GM12878 (cell line): ENCODE results near the gene CYP3A4. TPM values are rescaled to one million over a fixed set of nuclear protein-coding genes. Genes with fewer than 3 reads are reported as not detected.

ENCODE experiments used
- ATAC-seq: fragments of 200-7000 bp; cut with Tn5 transposase; 3 replicates; pipeline ENCODE4 v1.9.1; 2020; ENCODE audit warnings: mild to moderate bottlenecking, moderate library complexity
- BruUV-seq: library from RNA; stranded (reverse); fragments of 400-500 nt; replicated peaks from 2 replicates; lab custom pipeline; 2021; lab: Mats Ljungman, UMichigan
- CTCF ChIA-PET: fragments of 300-600 bp; sonication (Branson Sonifier 250); formaldehyde crosslinking; extraction: SDS; loops from one replicate; lab custom pipeline; 2021; ENCODE audit warnings: inconsistent platforms; lab: Yijun Ruan, JAX
- POLR2A ChIA-PET: fragments of 350-600 bp; formaldehyde crosslinking; extraction: SDS; loops from one replicate; lab custom pipeline; 2021; ENCODE audit warnings: inconsistent platforms; lab: Charles Lee
- RAD21 ChIA-PET: fragments of 300-600 bp; sonication (Branson Sonifier 250); formaldehyde crosslinking; loops from one replicate; lab custom pipeline; 2023; ENCODE audit warnings: antibody characterized with exemption; ENCODE audit not compliant: unreplicated experiment; lab: Charles Lee
- SMC1A ChIA-PET: fragments of 300-600 bp; sonication (Branson Sonifier 250); formaldehyde crosslinking; loops from one replicate; lab custom pipeline; 2023; ENCODE audit not compliant: unreplicated experiment, uncharacterized antibody; lab: Charles Lee
- DNase-seq: peaks from one replicate; pipeline ENCODE4 v3.0.0-alpha.2; 2011; ENCODE audit warnings: low read depth, low spot score
- FAIRE-seq: peaks from 3 replicates; lab custom pipeline; 2011; peaks lifted over from hg19 to GRCh38; lab: Jason Lieb, UNC
- H2AFZ ChIP-seq: 2 replicates; pipeline ENCODE4 v1.6.0; 2011; ENCODE audit warnings: low read depth, low read length, control low read depth; ENCODE audit not compliant: control insufficient read depth
- H3K27ac ChIP-seq: 2 replicates; pipeline ENCODE4 v1.5.1; 2011; ENCODE audit warnings: control low read depth; ENCODE audit not compliant: control insufficient read depth, insufficient read depth
- H3K27me3 ChIP-seq, 2 experiments: replicated peaks in 1 of 2; 2 replicates each; pipeline versions ENCODE4 v1.6.0 to v1.6.1; 2011; ENCODE audit warnings: low read length in 1 of 2; ENCODE audit not compliant: control insufficient read depth in 2 of 2, insufficient read depth in 2 of 2
- H3K36me3 ChIP-seq, 2 experiments: 2 replicates each; pipeline ENCODE4 v1.5.1; 2011; ENCODE audit warnings: low read length in 1 of 2; ENCODE audit not compliant: control insufficient read depth in 2 of 2, insufficient read depth in 2 of 2
- H3K4me1 ChIP-seq: 2 replicates; pipeline ENCODE4 v1.6.1; 2011; ENCODE audit warnings: mild to moderate bottlenecking, low read length, moderate library complexity, mixed read lengths; ENCODE audit not compliant: control insufficient read depth, insufficient read depth
- H3K4me2 ChIP-seq: 2 replicates; pipeline ENCODE4 v1.6.0; 2011; ENCODE audit warnings: control low read depth; ENCODE audit not compliant: control insufficient read depth, insufficient read depth
- H3K4me3 ChIP-seq: fragments of 200-600 bp; sonication (generic); 2 replicates; pipeline ENCODE4 v1.5.1; 2016
- H3K79me2 ChIP-seq: 2 replicates; pipeline ENCODE4 v1.6.0; 2011; ENCODE audit warnings: low read length; ENCODE audit not compliant: control insufficient read depth, insufficient read depth
- H3K9ac ChIP-seq: 2 replicates; pipeline ENCODE4 v1.8.0; 2011; ENCODE audit warnings: low read length, control low read depth, mixed read lengths; ENCODE audit not compliant: control insufficient read depth, insufficient read depth
- H3K9me3 ChIP-seq: replicated peaks from 3 replicates; pipeline ENCODE4 v1.5.1; 2011; ENCODE audit warnings: mild to moderate bottlenecking, low read length; ENCODE audit not compliant: control insufficient read depth, insufficient read depth
- H4K20me1 ChIP-seq: 2 replicates; pipeline ENCODE4 v1.6.0; 2011; ENCODE audit not compliant: control insufficient read depth, insufficient read depth
- IKZF2 ChIP-seq, 2 experiments: fragments of 450-650 bp; IDR thresholded peaks; 2 replicates each; pipeline ENCODE4 v1.6.1; 2017; ENCODE audit warnings: mild to moderate bottlenecking in 2 of 2, moderate library complexity in 2 of 2
- KAT2A ChIP-seq: conservative IDR thresholded peaks from 2 replicates; pipeline ENCODE4 v1.6.1; 2011; ENCODE audit warnings: low read depth, low read length; ENCODE audit not compliant: control insufficient read depth
- MYC ChIP-seq: IDR thresholded peaks from 2 replicates; pipeline ENCODE4 v1.6.1; 2011; ENCODE audit warnings: mild to moderate bottlenecking, low read length, moderate library complexity, inconsistent platforms; ENCODE audit not compliant: insufficient read depth, insufficient replicate concordance, insufficient read length, severe bottlenecking
- RELA ChIP-seq: fragments of 450-650 bp; IDR thresholded peaks from 2 replicates; pipeline ENCODE4 v1.8.0; 2014; ENCODE audit warnings: borderline replicate concordance; ENCODE audit not compliant: partially characterized antibody
- SRF ChIP-seq, 2 experiments: IDR thresholded peaks; 2 replicates each; pipeline ENCODE4 v1.6.1; 2011; ENCODE audit warnings: low read depth in 2 of 2, low read length in 2 of 2, mild to moderate bottlenecking in 1 of 2, moderate library complexity in 1 of 2
- STAT1 ChIP-seq: fragments of 450-650 bp; conservative IDR thresholded peaks from 2 replicates; pipeline ENCODE4 v1.6.1; 2014; ENCODE audit warnings: antibody characterized with exemption, mild to moderate bottlenecking
- WRNIP1 ChIP-seq: IDR thresholded peaks from 2 replicates; pipeline ENCODE4 v1.6.1; 2011; ENCODE audit warnings: low read depth, low read length, improper control_type of control experiment, borderline replicate concordance
- ZBED1 ChIP-seq: IDR thresholded peaks from 2 replicates; pipeline ENCODE4 v1.6.1; 2016; ENCODE audit warnings: borderline replicate concordance
- ZNF207 ChIP-seq: fragments of 450-650 bp; IDR thresholded peaks from 2 replicates; pipeline ENCODE4 v1.6.1; 2014; ENCODE audit warnings: antibody characterized with exemption, mild to moderate bottlenecking, borderline replicate concordance
- ZZZ3 ChIP-seq: IDR thresholded peaks from 2 replicates; pipeline ENCODE4 v1.6.1; 2011; ENCODE audit warnings: low read depth; ENCODE audit not compliant: control insufficient read depth, insufficient read length
- WGBS: methylation state at CpG from one replicate; pipeline ENCODE4 v1.1.6; 2016; ENCODE audit warnings: low lambda C conversion rate; ENCODE audit not compliant: insufficient replicate concordance, insufficient coverage; ENCODE audit errors: missing lambda C conversion rate; 5-methylcytosine and 5-hydroxymethylcytosine counted together
- in situ Hi-C: fragments of 300-500 bp; cut with MboI; formaldehyde crosslinking; loops from 9 replicates; pipeline ENCODE4 v1.14.3; 2018; ENCODE audit warnings: mixed read lengths
- intact Hi-C: fragments of 100-400 bp; cut with micrococcal nuclease; formaldehyde crosslinking; loops from one replicate; pipeline ENCODE4 v1.14.2; 2022; ENCODE audit not compliant: unreplicated experiment
- polyA plus RNA-seq, 11 experiments: library from polyadenylated mRNA; depleted of rRNA in 4 of 11; unstranded in 6 of 11; stranded (reverse) in 5 of 11; fragments of >200 nt; fragmentation: Nextera tagmentation in 4 of 11; fragmentation: Illumina TruSeq in 1 of 11; extraction: Ambion mirVana in 4 of 11; extraction: Trizol in 1 of 11; gene quantifications; 1 replicate in 1 of 11; 2 replicates in 10 of 11; pipeline versions ENCODE4 v1.2.1 to v1.2.3, GENCODE V29; 2011 to 2016; ENCODE audit warnings: inconsistent platforms in 2 of 11, missing spikeins in 2 of 11, low read depth in 1 of 11
- total RNA-seq, 4 experiments: library from RNA; depleted of rRNA in 3 of 4; stranded (reverse); fragments of >200 nt in 3 of 4; fragmentation: Illumina TruSeq in 1 of 4; extraction: Trizol in 1 of 4; gene quantifications; 2 replicates each; pipeline versions ENCODE4 v1.2.1 to v1.2.3, GENCODE V29; 2013 to 2021
- TF ChIP-seq, protein P1 (sequence below): fragments of 450-650 bp; IDR thresholded peaks from 2 replicates; pipeline ENCODE4 v1.6.1; 2017; ENCODE audit warnings: mild to moderate bottlenecking, low read depth, inconsistent platforms; ENCODE audit not compliant: poor library complexity, severe bottlenecking
- TF ChIP-seq, protein P2 (sequence below): fragments of 450-650 bp; formaldehyde crosslinking; IDR thresholded peaks from 2 replicates; pipeline ENCODE4 v1.5.0; 2022; ENCODE audit warnings: mild to moderate bottlenecking, missing genetic modification characterization

CYP3A4 gene
- total and polyA plus RNA-seq, 10 of the 15 experiments (the other 5 are each of a cell fraction or from before 2014, with no cell fraction given): 0.02 to 0.21 (median 0.04) TPM; not detected in 7

DNA sequence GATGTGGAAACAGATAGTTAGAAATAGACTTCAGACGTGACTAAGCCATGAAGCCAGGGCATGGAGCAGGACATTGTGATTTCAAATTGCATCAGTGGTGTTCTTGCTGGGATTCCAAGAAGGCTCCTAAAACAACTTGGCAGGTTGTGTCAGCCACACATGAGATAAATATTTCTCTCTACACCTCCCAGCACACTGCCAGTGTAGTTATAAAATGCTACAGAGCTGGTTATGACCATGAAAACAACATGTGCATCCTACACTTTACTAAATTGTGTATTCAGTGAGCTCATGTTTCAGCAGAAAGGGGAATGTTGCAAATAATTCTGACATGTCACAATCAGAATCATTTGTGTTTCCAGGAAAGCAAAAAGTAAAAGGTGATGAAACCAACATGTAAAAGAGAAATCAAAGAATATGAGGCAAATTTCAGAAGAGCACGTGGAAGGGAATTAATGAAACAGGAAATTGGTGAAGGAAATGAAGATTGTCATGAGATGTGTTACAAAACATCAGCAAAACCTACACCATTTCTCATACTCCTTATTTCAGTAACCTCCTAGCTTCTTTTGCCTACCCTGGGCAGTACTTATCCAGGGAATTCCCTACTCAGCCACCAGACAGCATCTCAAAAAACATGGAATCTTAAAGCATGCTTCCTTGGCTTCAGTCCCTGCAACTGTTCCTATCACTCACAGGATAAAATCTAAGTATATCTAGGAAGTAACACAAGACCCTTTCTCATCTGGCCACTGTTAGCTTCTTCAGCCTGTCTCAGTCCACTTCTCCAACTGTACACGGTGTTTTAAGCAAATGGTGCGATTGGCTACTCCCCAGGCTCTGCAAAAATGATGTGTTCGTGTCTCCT is 43.2 kb downstream of the CYP3A4 start (continued):
- TF ChIP-seq, protein P1, sequence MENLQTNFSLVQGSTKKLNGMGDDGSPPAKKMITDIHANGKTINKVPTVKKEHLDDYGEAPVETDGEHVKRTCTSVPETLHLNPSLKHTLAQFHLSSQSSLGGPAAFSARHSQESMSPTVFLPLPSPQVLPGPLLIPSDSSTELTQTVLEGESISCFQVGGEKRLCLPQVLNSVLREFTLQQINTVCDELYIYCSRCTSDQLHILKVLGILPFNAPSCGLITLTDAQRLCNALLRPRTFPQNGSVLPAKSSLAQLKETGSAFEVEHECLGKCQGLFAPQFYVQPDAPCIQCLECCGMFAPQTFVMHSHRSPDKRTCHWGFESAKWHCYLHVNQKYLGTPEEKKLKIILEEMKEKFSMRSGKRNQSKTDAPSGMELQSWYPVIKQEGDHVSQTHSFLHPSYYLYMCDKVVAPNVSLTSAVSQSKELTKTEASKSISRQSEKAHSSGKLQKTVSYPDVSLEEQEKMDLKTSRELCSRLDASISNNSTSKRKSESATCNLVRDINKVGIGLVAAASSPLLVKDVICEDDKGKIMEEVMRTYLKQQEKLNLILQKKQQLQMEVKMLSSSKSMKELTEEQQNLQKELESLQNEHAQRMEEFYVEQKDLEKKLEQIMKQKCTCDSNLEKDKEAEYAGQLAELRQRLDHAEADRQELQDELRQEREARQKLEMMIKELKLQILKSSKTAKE: no peak
- TF ChIP-seq ZZZ3 (no peak), STAT1 (no peak), MYC (no peak), KAT2A (no peak), ZNF207 (no peak)

DNA sequence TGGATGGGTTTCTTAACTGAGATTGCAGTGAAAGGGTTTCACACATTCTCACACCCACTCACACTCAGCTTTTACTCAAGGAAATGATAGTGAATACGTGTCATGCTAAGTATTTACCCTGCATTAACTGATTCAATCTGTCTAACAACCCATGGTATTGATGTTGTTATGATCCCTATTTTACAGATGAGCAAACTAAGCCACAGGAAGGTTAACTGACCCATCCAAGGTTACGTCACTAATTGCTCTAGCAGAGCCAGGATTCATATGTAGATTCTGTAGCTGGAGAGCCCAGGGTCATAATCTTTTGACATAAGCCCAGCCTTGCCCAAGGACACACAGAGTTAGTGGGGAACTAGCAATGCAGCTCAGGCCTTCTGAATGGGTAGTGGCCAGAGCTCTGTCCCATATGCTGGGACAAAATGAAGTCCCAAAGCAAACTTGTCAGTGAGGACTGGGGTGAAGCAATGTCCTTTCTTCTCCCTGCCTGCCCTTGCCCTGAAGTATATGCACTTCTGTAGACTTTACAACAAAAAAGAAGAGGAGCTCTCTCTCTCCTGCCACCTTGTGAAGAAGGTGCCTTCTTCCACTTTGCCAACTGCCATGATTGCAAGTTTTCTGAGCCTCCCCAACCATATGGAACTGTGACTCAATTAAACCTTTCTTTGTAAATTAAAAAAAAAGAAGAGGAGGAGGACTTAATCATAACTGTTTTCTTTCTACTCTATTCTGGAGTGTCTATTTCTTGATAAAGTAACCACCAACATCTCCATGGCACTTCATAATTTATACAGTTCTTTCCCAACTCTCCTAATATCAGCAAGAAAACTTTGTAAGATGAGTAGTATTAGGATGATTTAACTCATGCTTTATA is 44.0 kb downstream of the CYP3A4 start:
- Histone ChIP-seq H3K9ac (no peak overlapping the region), H3K4me2 (no peak overlapping the region), H3K79me2 (no peaks in the 10 kb centered on the region), H3K27me3 (no peaks in the 10 kb centered on the region), H3K27ac (no peak overlapping the region), H3K4me3 (no peak overlapping the region), H3K36me3 (no peaks in the 10 kb centered on the region), H2AFZ (no peak overlapping the region), H3K9me3 (no peaks in the 10 kb centered on the region; the same call in 2 of the 3 replicates), H3K4me1 (no peaks in the 10 kb centered on the region), H4K20me1 (no peaks in the 10 kb centered on the region)
- POLR2A ChIA-PET: no interaction called here
- RAD21 ChIA-PET: no interaction called here
- SMC1A ChIA-PET: no interaction called here
- DNase-seq: no peak
- FAIRE-seq: no peak
- BruUV-seq: no TSS peak
- CTCF ChIA-PET: no interaction called here
- intact Hi-C loops (no loop called here), in situ Hi-C loops (no loop called here)
- WGBS: 7% methylated on average over 2 of the region's 2 CpGs
- no peak for ATAC-seq
- TF ChIP-seq, protein P2, sequence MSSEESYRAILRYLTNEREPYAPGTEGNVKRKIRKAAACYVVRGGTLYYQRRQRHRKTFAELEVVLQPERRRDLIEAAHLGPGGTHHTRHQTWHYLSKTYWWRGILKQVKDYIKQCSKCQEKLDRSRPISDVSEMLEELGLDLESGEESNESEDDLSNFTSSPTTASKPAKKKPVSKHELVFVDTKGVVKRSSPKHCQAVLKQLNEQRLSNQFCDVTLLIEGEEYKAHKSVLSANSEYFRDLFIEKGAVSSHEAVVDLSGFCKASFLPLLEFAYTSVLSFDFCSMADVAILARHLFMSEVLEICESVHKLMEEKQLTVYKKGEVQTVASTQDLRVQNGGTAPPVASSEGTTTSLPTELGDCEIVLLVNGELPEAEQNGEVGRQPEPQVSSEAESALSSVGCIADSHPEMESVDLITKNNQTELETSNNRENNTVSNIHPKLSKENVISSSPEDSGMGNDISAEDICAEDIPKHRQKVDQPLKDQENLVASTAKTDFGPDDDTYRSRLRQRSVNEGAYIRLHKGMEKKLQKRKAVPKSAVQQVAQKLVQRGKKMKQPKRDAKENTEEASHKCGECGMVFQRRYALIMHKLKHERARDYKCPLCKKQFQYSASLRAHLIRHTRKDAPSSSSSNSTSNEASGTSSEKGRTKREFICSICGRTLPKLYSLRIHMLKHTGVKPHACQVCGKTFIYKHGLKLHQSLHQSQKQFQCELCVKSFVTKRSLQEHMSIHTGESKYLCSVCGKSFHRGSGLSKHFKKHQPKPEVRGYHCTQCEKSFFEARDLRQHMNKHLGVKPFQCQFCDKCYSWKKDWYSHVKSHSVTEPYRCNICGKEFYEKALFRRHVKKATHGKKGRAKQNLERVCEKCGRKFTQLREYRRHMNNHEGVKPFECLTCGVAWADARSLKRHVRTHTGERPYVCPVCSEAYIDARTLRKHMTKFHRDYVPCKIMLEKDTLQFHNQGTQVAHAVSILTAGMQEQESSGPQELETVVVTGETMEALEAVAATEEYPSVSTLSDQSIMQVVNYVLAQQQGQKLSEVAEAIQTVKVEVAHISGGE (CRISPR knock-in tag): no peak
- no peak for TF ChIP-seq RELA
- no peak for TF ChIP-seq IKZF2 (IDR thresholded peaks at IDR 0.05)
- TF ChIP-seq ZBED1: no peak
- TF ChIP-seq SRF (IDR thresholded peaks at IDR 0.05; ENCODE audit: low read depth in 2 of 2, low read length in 2 of 2): no peak
- TF ChIP-seq WRNIP1: no peak
